HG02588 (cell line): ENCODE results near the gene NPHP3.

Experiments
- ATAC-seq: cut with Tn5 transposase; IDR thresholded peaks from one replicate; pipeline ENCODE4 v1.9.1; 2021; ENCODE audit warnings: mild to moderate bottlenecking, moderate library complexity; ENCODE audit not compliant: unreplicated experiment

NPHP3 gene

DNA sequence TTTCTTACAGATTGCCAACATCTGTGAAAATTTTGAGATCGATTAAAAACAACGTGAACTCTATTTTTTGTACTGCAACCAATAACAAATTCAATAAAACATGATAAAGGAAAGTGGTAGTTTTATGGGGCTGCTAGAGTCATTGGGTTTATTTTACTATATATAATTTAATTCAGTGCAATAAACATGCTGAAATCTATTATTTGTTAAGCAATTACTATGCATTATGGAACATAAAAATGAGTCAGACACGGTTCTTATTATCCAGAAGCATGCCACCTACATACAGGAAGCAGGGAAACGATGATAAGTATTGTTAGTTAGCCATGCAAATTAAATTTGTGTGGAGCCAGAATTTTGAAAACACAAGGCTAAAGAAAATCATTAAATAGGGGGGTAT, 27.2 kb downstream of the NPHP3 start:
- ATAC-seq: no peak

DNA sequence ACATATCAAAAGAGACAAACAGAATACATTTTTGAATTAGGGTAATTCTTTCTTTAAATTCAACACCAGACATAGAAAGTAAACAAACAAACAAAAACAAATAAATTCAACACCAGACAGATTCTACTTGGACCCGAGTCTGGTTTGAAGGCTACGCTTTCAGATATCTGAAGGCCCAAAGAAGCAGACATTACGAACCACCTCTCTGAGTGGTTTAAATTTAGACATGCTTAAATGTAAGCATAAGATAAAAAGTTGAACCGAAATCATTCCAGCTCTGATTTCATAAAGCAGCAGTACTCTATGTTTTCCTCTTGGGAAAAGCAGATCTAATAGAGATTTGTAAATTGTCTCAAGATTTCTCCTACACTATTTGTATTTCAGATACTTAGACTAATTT, 32.2 kb downstream of the NPHP3 start:
- no peak for ATAC-seq

DNA sequence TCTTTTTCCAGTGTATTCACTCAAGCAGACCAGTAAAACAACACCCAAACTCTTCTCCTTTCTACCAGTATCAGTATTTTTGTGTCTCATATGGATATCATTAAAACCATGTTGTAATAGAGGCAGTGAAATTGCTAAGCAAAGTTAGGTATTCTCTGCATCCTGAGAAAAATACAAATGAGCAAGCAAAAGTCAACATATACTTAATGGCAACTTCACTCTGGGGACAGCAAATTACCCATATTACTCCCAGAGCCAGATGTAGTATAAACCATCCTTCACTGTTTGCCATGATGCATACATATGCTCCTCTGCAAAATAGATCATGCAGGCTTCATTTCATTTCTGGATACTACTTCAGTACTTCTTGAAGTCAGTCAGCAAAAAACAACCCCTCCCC, 40.0 kb downstream of the NPHP3 start:
- ATAC-seq: no peak

DNA sequence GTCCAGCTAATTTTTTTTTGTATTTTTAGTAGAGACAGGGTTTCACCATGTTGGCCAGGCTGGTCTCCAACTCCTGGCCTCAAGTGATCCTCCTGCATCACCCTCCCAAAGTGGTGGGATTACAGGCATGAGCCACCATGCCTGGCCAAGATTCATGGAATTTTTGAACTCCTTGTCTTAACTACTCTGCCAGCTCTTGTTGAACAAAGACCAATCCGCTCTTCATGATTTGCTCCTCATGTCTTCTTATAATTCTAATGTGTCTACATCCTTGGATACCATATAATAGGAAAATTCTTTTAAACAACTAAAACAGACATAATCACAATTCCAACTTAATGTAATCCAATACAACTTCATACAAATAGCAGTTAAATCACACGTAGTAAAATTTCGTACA, 40.8 kb downstream of the NPHP3 start:
- no peak for ATAC-seq

DNA sequence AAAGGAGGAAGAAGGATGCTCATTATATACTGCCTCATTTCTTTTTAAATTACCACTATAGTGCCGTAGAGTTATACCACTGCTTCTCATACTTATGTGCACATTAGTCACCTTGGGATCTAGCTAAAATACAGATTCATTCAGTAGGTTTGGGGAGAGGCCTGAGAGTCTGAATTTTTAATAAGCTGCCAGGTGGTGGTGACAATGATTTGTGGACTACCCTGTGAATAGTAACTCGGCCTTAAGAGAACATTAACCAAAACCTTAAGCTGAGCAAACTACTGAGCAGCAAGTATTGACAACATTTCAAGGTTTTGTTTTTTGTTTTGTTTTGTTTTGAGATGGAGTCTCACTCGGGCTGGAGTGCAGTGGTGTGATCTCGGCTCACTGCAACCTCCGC, 42.3 kb downstream of the NPHP3 start:
- ATAC-seq: no peak

DNA sequence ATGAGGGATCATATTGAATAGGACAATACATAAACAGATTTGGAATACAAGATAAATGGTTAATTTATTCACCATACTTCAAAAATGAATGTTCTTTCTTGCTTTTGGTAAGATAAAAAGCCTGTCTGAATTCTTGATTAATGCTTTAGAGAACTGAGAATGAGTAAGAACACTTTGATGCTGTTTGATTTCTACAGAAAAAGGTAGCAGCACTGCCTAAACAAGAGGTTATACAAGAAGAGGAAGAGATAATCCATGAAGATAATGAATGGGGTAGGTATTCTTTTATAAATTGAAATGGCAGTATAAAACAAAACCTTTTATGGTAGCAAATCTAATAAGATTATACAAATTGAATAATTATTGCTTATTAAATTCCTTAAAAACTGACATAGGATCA, 46.8 kb downstream of the NPHP3 start:
- ATAC-seq: no peak

DNA sequence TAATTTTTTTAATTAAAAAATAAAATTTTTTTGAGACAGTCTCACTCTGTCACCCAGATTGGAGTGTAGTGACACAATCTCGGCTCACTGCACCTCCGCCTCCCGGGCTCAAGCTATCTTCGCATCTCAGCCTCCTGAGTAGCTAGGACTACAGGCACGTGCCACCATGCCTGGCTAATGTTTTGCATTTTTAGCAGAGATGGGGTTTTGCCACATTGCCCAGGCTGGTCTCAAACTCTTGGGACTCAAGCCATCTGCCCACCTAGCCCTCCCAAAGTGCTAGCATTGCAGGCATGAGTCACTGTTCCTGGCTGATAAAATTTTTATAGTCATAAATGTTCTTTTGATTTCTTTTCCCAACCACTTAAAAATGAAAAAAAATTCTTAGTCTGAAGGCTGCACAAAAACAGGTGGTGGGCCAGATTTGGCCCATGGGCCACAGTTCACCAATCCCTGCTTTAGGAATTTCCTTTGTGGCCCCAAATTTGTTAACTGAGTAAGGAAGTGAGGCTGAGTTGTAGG, 52.9 kb downstream of the NPHP3 start:
- no peak for ATAC-seq

DNA sequence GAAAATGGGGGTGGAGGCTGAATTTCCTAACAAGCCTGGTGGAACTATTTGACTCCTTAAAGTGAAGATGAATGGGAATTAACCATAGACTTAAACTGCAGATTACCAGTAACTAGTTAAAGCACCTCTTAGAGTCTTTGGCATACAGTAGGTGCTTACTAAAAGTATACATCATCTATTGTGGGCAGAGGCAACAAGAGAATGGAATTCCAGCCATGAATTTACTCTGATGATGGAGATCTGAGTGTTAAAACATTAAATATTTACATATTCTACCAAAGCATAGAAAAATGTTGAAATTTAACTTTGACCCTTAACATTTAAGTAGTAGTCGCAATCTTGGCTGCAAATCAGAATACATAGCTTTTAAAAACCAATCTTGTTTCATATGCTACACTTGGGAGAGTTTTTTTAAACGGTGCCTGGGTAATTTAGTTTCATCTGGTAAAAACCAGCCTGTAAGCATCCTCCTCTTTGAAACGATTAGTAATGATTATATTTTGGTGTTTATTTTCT, 56.9 kb downstream of the NPHP3 start:
- ATAC-seq: no peak

DNA sequence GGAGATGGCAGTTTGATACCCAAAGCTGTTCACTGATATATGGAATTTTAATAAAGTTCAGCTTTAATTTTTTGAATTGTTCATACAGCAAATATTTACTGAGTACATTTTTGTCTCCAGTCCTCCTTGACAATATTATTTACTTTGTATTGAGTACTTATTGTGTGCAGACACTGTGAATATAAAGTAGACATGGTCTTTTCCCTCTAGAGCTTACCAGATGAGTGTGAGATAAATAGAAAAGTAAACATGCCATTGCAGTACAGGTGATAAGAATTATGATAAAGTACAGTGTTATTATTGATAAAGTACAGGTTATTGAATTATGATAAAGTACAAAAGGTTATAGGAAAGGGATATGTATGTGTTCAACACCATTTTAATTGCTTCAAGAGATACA, 60.0 kb downstream of the NPHP3 start:
- no peak for ATAC-seq

DNA sequence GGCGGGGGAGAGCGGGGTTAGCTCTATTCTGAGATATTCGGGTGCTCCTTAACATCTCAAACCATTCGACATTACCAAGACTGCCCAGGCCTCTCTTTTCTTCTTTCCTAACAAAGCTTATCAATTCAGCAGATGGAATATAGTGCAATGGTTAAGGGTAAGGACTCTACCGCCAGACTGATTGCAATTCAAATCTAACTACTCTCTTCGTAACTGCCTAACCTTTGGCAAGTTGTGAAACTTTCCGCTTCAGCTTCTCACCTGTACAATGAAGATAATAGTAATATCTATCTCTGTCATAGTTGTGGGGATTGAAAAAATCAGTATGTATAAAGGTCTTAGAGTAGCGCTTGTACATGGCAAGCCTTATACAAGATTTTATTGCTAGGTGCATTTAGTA, 61.1 kb downstream of the NPHP3 start:
- no peak for ATAC-seq

DNA sequence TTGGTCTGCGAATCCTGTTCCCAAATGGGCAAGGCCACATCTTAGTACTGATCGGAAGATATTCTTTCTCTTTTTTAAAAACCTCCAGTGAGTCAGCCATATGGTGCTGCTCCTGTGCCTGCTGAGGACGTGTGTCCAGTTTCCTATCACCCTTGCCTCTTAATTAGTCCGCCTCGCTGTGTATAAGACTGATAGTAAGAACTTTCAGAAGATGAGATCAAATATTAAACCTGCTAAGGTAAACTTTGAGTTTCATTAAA, 61.5 kb downstream of the NPHP3 start:
- peak; percentile 3 for ATAC-seq

DNA sequence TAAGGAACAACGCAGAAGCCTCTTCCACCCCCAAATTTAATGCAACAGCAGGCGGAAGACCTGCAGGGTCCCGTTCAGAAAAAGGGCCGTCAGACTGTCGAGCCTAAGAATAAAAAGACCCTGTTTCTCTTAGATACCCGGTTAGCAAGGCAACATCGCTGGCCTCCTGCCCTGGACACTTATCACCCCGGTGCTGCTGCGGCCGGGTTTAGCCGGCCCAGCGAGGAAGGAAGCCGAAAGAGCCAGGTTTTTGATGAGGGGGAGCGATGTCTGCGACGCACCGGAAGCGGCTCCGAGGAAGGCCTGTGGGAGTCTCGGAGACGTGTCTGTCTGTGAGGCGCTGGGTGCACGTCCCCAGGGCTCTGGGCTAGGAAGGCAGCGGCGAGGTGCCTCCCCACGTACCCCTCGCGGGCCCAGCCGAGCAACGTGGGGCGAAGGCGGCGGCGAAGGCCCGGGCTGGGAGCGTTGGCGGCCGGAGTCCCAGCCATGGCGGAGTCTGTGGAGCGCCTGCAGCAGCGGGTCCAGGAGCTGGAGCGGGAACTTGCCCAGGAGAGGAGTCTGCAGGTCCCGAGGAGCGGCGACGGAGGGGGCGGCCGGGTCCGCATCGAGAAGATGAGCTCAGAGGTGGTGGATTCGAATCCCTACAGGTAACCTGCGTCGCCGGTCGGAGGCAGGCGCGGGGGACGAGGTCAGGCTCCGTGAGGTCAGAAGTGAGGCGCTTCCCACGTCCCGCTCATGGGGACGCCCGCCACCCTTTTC, 62.0 kb downstream of the NPHP3 start, which contains the start of gene UBA5:
UBA5 (plus strand) TSS at position 278 of the 759 bp plus-strand sequence; CDS start at position 487, 209 bp downstream.
- ATAC-seq: peak; percentile 74

DNA sequence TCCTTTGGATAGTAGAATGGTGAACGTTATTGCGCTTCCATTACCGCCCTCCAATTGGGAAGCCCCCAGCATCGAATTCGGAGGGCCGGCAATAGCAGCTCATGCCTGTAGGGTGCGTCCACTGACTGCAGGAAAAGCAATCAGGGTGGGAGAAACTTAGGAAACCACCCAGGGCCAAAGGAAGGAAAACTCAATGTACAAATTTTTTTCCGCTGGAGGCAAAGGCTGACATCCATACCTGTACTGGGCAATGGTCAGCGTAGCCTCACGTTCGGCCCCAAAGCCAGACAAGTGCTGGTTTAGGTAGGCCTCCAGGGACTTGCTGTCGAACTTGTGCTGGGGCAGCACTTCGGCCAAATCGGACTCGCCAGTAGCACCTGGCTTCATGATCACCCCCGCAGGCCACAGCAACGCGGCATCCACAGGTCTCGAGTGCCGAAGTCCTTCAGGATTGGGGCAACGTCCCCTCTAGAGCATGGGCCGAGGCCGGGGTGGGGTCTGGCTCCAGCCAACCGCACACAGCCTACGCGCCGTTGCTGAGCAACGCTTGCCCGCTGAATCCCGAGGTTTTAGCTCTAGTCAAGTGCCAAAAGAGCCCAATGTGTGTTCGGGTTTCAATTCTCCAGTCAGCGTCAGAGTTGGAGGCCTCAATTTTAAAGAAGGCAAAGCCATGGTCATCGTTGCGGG, 62.7 kb downstream of the NPHP3 start, which contains the start of gene ACAD11:
ACAD11 (minus strand) TSS at position 445 of the 687 bp plus-strand sequence; CDS start at position 387, 58 bp downstream.
- peak; percentile 60 for ATAC-seq

DNA sequence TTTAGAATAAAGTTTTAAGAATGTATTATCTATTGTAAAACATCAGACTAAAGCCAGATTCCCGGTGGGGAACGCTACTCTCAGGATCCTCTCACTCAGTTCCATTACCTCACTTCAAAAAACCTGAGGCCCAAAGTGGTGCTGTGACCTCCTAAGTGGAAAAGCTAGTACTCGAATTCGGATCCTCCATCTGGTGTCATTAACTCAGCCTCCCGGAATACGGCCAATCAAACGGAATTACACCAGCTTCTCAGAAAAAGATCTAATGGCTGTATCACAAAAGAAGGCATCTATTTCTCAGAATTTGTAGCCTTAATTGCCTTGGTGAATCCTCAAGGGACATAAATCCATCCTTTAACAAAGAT, 63.2 kb downstream of the NPHP3 start:
- no peak for ATAC-seq

DNA sequence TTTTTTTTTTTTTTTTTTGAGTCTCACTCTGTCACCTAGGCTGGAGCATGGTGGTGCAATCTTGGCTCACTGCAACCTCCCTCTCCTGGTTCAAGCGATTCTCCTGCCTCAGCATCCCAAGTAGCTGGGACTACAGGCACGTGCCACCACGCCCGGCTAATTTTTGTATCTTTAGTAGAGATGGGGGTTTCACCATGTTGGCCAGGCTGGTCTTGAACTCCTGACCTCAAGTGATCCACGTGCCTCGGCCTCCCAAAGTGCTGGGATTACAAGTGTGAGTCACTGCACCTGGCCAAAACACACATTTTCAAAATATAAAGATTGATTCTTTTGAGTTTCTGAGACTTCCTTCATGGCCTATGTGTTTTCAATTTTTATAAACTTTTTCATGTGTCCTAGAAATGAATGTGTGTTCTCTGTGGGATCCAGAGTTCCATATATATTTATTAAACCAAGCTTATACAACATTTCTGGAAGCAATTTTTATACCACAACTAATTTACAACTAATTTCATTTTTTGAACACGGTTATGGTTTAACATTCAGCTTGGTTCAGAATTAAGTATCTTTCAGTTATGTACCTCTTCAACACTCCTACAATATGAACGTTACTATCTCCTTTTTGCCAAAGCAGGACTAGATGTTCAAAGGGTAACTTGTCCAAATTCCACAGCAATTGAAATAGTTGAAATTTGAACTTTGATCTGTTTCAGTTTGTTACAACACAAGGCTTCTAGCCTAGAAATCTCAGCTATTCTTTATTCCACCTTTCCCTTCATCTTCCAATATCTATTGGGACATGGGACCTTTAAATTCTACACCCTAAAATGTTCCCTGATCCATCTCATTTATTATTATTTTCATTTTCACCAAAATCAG, 64.1 kb downstream of the NPHP3 start:
- no peak for ATAC-seq

DNA sequence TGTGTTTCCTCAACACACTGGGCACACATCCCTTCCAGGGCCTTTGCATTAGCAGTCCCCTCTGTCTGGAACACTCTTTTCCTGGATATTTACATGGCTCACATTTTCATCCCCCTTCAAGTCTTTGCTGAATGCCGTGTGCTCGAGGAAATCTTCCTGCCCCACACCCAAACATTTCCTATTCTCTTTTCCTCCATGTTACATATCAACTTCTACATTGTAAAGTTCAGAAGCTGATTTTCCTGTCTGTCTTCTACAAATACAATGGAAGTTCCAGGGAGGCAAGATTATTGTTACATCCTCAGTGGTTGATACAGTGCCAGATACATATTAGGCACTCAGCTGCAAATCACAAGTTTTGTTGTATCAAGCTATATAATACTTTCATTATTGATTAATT, 66.7 kb downstream of the NPHP3 start:
- ATAC-seq: no peak

DNA sequence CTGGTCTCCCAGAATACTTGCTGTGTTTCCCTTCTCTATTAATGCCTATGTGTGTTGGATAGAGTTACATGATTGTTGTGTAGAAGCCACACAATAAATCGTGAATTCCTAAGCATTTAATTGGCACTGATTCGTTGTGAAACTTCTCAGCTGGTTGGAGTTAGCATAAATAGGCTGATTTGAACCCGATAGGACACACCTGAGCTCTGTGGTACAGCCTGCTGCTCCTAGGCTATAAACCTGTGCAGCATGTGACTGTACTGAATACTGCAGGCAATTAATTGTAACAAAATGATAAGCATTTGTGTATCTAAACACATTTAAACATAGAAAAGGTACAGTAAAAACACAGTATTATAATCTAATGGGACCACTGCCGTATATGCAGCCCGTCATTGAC, 67.5 kb downstream of the NPHP3 start:
- no peak for ATAC-seq

DNA sequence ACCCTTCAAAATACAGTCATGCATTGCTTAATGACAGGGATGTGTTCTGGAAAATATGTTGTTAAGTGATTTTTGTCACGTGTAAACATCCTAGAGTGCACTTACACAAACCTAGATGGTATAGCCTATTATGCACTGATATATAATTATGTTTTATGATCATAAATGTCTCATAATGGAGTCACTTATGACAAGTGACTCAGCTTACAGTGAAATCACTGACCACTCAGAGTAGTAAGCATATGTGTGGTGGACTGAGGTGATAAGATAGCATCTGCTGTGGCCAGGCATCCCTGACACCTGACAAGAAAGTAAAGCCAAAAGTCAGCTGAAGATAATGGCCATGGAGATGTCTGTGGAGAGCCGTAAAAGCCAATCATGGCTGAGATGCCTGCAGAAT, 68.0 kb downstream of the NPHP3 start:
- no peak for ATAC-seq

DNA sequence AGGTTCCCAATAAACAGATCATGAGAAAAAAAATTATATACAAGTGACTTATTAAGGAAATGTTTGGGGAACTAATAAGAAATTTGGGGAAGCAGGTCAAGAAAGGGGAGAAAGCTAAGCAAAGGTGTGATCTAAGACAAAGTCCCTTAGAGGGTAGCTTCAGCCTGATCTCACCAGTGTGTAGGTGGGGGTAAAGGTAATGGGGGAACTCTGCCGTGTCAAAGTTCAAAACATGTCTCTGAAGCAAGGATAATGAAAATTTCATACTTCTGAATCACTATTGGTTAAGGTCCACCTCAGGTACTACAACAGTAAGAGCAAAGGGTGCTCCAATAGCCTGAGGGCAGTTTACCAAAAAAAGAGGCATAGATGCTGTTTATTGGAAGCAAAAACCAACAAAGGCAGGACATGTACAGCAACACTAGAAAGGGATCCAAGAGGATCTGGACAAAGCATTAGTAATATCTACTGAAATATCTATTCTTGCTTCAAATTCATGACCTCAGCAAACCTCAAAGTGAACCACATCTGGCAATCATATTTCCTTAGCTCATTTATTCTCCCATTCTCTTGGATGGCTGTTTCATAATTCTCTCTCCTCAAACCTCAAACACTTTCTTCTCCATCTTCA, 69.5 kb downstream of the NPHP3 start:
- ATAC-seq: no peak

DNA sequence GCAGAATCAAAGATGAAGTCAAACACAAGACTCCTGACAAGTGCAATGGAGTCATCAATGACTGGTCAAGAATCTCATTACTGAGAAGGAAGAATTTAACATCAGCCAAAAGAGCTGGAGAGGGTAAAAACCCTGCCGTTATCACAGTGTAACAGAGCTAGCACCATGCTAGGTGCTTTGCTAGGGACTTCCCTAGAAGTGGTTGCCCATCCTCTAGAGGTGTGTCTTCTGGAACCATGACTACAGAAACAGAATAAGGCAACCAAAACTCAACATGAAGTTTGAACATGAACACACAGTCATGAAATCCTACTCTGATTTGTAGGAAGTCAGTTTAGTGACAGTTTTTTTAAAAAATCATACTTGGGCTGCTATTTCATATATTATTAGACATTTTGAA, 72.1 kb downstream of the NPHP3 start:
- no peak for ATAC-seq

DNA sequence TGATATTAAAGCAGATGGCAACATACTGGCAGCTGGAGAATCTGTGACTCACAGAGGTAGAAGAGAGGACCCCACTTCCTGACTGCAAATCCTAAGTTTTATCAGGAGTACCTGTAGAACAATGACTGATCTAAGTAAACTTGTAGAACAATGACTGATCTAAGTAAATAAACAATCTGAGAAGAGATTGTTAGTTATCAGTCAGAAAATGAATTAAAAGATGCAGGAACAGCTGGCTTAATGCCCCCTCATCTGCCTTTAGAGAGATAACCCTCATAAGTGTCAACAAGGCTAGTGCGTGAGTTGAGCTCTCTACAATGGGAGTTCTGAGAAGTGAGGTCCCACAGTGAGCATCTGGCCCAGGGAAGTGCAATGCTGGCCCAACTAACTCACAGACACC, 77.2 kb downstream of the NPHP3 start:
- ATAC-seq: no peak
